Fibroblast of gingiva (primary cell): ENCODE measurements around the gene VPS51.
A peak's percentile ranks its signal among the peaks of the same experiment; 100 is the strongest.
"Not testable (repeated sequence)": the region's sequence is repeated elsewhere in the genome, so short reads cannot be mapped to it uniquely, and the experiment has no call there.

ENCODE experiments used
- DNase-seq: peaks from one replicate; pipeline ENCODE4 v3.0.0-alpha.2; 2011; ENCODE audit warnings: low read depth

VPS51 gene

DNA sequence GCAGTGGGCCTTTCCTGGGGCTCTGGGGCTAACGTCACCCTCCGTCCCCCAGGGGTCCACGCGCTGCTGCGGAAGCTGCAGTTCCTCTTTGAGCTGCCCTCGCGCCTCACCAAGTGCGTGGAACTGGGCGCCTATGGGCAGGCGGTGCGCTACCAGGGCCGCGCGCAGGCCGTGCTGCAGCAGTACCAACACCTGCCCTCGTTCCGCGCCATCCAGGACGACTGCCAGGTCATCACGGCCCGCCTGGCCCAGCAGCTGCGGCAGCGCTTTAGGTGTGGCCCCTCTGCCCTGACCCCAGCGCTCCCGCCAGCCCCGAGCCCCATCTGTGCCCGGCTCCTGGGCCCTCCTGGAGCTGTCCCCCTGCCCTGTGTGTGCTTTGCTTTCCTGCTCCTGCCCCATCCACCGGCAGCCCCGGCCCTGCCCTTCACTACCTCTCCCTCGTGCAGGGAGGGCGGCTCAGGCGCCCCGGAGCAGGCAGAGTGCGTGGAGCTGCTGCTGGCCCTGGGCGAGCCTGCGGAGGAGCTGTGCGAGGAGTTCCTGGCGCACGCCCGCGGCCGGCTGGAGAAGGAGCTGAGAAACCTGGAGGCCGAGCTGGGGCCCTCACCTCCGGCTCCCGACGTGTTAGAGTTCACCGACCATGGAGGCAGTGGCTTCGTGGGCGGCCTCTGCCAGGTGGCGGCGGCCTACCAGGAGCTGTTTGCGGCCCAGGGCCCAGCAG, 11.9 kb downstream of the VPS51 start:
- DNase-seq: no peak

GRCh38 chr11:65108469-65109123, 12.6 kb downstream of the VPS51 start:
- DNase-seq: no peak

- no peak for DNase-seq
These were observed 13.5 kb downstream of the VPS51 start for GRCh38 chr11:65109231-65110198.

- DNase-seq: peak; percentile 67
These were observed 14.4 kb downstream of the VPS51 start for GRCh38 chr11:65110354-65110861.

DNA sequence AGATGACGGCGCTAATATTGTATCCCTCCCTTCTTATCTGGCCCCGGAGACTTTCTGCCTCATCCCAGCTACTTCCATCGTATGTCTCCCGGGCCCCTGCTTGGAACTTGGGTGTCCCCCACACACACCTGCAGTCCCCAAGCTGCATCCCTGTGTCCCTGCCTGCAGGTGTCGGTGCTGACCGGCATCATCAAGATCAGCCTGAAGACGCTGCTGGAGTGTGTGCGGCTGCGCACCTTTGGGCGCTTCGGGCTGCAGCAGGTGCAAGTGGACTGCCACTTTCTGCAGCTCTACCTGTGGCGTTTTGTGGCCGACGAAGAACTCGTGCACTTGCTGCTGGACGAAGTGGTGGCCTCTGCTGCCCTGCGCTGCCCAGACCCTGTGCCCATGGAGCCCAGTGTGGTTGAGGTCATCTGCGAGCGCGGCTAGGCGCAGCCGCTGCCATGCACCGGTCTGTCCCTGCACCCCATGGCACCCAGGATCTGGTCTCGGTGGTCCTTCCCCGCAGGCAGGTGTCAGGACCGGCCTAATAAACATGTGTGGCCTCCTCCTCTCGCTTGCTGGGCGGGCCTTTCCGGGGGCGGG, 15.2 kb downstream of the VPS51 start:
- no peak for DNase-seq

DNA sequence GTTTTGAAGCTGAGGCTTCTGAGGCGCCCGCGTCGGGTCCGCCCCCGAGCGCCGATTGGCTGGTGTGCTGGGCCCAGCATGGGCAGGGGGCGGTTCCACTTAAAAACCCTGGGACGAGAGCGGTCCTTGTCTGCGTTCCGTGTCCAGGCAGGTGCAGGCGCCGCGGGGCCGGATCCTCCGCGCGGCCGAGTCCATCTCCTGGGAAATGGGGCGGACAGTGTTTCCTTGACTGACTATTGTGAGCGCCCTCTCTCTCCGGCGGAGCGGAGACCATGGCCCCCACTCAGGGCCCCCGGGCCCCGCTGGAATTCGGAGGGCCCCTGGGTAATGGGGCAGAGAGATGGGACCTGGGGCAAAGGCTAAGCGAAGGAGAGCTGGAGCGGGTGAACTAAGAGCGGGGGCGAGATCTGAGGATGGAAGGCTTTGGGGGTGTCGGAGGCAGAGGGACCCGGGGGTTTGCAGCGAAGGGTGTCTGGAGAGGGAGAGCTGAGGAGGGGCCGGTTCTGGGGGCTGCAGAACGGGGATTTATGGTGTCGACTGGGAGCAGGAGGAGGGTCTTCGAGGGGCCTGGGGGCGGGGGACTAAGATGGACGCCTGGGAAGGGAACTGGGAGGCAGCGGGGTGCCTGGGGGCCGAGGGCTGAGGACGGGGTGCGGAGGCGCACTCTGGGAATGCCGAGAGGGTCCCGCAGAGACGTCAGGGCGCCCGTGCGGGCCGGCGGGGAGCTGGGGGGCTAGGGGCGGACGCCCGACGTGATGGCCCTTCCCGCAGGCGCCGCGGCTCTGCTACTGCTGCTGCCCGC, 15.9 kb downstream of the VPS51 start, which contains the start of gene TM7SF2:
Gene TM7SF2, plus strand, starts transcription at position 129 of the 802 bp plus-strand sequence. Its CDS starts 144 bp downstream, at position 273.
- peak; percentile 86 for DNase-seq

- DNase-seq: no peak
These were observed 16.7 kb downstream of the VPS51 start for GRCh38 chr11:65112546-65113360.

DNA sequence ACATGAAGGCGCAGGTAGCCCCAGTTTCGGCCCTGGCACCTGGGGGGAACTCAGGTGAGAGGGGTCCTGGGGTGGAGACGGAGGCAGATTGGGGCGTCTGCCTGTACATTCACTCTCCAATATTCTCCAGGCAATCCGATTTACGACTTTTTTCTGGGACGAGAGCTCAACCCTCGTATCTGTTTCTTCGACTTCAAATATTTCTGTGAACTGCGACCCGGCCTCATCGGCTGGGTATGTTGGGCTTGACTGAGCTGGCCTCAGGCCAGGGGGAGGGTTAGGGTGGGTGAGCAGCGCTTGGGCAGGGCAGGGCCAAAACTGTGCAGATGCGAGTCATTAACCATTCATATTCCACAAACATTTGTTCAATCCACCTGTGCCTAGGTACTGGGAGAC, 17.3 kb downstream of the VPS51 start:
- DNase-seq: no peak

- no peak for DNase-seq
These were observed 17.8 kb downstream of the VPS51 start for GRCh38 chr11:65113839-65114238.

- DNase-seq: no peak
These were observed 18.6 kb downstream of the VPS51 start for GRCh38 chr11:65114538-65115171.

GRCh38 chr11:65115361-65116082, 19.5 kb downstream of the VPS51 start:
- no peak for DNase-seq

GRCh38 chr11:65116370-65117205, 20.6 kb downstream of the VPS51 start:
- peak; percentile 40 for DNase-seq

- DNase-seq: peak; percentile 97
These were observed 21.4 kb downstream of the VPS51 start, which contains the start of gene ZNHIT2 for GRCh38 chr11:65117206-65118096. Gene ZNHIT2, minus strand, starts transcription at chr11:65117701. Its CDS starts 48 bp downstream, at chr11:65117653.

DNA sequence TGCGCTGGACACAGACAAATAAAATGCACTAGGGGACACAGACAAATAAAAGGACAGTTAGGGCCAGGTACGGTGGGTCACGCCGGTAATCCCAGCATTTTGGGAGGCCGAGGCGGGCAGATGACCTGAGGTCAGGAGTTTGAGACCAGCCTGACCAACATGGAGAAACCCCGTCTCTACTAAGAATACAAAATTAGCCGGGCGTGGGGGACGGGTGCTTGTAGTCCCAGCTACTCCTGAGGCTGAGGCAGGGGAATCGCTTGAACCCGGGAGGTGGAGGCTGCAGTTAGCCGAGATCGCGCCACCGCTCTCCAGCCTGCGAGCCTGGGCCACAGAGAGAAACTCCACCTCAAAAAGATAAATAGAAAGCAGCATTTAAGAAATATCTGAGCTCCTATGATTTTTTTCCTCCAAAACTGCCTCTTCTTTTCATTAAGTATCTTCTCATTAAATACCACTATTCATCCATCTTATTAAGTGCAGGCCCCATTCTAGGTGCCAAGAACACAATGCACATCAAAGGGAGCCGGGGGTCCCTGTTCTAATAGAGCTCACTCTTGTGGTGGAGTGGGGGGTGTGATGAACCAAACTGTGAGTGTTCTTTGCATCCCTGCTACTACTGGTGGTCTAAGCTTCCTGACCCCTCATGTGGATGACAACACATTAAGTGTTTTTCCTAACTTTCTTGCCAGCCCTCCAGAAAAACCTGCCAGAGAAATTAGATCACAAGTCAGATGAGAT, 22.3 kb downstream of the VPS51 start:
- no peak for DNase-seq

- DNase-seq: not testable (repeated sequence)
These were observed 23.1 kb downstream of the VPS51 start for GRCh38 chr11:65118891-65119669.
